A549 (cell line): ENCODE results near the gene PCDH9.

Experiments
- CEBPB ChIP-seq, 2 experiments: fragments of >200 bp in 1 of 2; sonication (Bioruptor Twin) in 1 of 2; formaldehyde crosslinking in 1 of 2; IDR thresholded peaks; 2 replicates each; pipeline ENCODE4 v1.6.1; 2012 to 2016
- CHD2 ChIP-seq: fragments of 150-350 bp; IDR thresholded peaks from 2 replicates; pipeline ENCODE4 v1.6.1; 2014; ENCODE audit warnings: low read length; ENCODE audit not compliant: partially characterized antibody
- EP300 ChIP-seq, 2 experiments: fragments of >200 bp; sonication (Bioruptor Twin); formaldehyde crosslinking; IDR thresholded peaks; 2 replicates in 1 of 2; 3 replicates in 1 of 2; pipeline ENCODE4 v1.6.1; 2016 to 2017
- JUN ChIP-seq, 2 experiments: fragments of >200 bp; sonication (Bioruptor Twin); formaldehyde crosslinking; IDR thresholded peaks; 2 replicates in 1 of 2; 3 replicates in 1 of 2; pipeline ENCODE4 v1.6.1; 2016 to 2017
- JUNB ChIP-seq: fragments of >200 bp; sonication (Bioruptor Twin); formaldehyde crosslinking; IDR thresholded peaks from 2 replicates; pipeline ENCODE4 v1.6.1; 2016
- TFCP2L1 ChIP-seq: fragments of 250-450 bp; sonication (Bioruptor Pico); IDR thresholded peaks from 2 replicates; pipeline ENCODE4 v1.5.0; 2021; ENCODE audit warnings: mild to moderate bottlenecking
- TF ChIP-seq, protein P1 (sequence below): fragments of >200 bp; sonication (Bioruptor Twin); formaldehyde crosslinking; IDR thresholded peaks from 2 replicates; pipeline ENCODE4 v1.6.1; 2016
- TF ChIP-seq, protein P2 (sequence below): fragments of >200 bp; sonication (Bioruptor Twin); formaldehyde crosslinking; IDR thresholded peaks from 3 replicates; pipeline ENCODE4 v1.5.1; 2016
- TF ChIP-seq, protein P3 (sequence below): fragments of 450-650 bp; IDR thresholded peaks from 2 replicates; pipeline ENCODE4 v1.6.1; 2014; ENCODE audit warnings: antibody characterized with exemption

DNA sequence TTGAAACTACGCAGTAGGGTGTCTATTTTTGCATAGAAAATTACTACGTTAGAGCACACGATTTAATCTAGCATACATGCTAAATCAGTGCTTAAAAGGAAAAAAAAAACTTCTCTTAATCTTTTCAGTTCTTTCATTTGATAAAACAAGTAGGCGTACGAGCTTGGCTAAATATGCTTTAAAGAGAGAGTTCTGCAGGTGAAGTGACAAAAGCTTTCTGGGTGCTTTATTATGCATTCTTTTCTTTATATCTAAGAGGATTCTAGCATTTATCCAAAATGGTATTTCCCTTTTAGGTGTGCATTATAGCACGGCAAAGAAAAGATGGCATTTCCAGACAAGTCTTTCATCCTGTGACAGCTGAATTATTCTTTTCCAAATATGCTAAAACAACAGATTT, 281.2 kb downstream of the PCDH9 start:
- TF ChIP-seq, protein P1, sequence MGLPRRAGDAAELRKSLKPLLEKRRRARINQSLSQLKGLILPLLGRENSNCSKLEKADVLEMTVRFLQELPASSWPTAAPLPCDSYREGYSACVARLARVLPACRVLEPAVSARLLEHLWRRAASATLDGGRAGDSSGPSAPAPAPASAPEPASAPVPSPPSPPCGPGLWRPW: no peak
- TF ChIP-seq JUNB (no peak), JUN (IDR thresholded peaks at IDR 0.05) (no peak), EP300 (IDR thresholded peaks at IDR 0.05) (no peak), CHD2 (no peak), CEBPB (IDR thresholded peaks at IDR 0.05) (no peak), TFCP2L1 (no peak)
- TF ChIP-seq, protein P2, sequence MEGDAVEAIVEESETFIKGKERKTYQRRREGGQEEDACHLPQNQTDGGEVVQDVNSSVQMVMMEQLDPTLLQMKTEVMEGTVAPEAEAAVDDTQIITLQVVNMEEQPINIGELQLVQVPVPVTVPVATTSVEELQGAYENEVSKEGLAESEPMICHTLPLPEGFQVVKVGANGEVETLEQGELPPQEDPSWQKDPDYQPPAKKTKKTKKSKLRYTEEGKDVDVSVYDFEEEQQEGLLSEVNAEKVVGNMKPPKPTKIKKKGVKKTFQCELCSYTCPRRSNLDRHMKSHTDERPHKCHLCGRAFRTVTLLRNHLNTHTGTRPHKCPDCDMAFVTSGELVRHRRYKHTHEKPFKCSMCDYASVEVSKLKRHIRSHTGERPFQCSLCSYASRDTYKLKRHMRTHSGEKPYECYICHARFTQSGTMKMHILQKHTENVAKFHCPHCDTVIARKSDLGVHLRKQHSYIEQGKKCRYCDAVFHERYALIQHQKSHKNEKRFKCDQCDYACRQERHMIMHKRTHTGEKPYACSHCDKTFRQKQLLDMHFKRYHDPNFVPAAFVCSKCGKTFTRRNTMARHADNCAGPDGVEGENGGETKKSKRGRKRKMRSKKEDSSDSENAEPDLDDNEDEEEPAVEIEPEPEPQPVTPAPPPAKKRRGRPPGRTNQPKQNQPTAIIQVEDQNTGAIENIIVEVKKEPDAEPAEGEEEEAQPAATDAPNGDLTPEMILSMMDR: no peak
- TF ChIP-seq, protein P3, sequence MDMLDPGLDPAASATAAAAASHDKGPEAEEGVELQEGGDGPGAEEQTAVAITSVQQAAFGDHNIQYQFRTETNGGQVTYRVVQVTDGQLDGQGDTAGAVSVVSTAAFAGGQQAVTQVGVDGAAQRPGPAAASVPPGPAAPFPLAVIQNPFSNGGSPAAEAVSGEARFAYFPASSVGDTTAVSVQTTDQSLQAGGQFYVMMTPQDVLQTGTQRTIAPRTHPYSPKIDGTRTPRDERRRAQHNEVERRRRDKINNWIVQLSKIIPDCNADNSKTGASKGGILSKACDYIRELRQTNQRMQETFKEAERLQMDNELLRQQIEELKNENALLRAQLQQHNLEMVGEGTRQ: no peak
